Esophagus muscularis mucosa (tissue), 3 donors: ENCODE results near the gene MBNL1.

Source experiments
- CTCF ChIP-seq, 3 experiments: fragments of 200-600 bp in 2 of 3; fragments of 450-650 bp in 1 of 3; sonication (generic) in 2 of 3; IDR thresholded peaks; one replicate each; pipeline ENCODE4 v1.5.1; 2017 to 2019; ENCODE audit warnings: antibody characterized with exemption in 3 of 3, mild to moderate bottlenecking in 2 of 3, moderate library complexity in 1 of 3
- POLR2AphosphoS5 ChIP-seq, 2 donors: sonication (generic); formaldehyde crosslinking; IDR thresholded peaks; one replicate each; pipeline ENCODE4 v1.6.1; 2017; ENCODE audit warnings: antibody characterized with exemption in 2 of 2

GRCh38 chr3:152403632-152404066, 134.9 kb downstream of the MBNL1 start:
- TF ChIP-seq CTCF (IDR thresholded peaks at IDR 0.05) (no peak), POLR2AphosphoS5 (IDR thresholded peaks at IDR 0.05) (peak; percentile 61 to 80)
